Activated CD4-positive, alpha-beta T cell treated with anti-CD3 and anti-CD28 coated beads for 36 hours (primary cell): ENCODE results near the gene CAPZB. TPM values are rescaled to one million over a fixed set of nuclear protein-coding genes. Genes with fewer than 3 reads are reported as not detected.

Experiments used
- ATAC-seq: fragments of 200-7000 bp; cut with Tn5 transposase; one replicate; pipeline ENCODE4 v1.10.0; 2021; ENCODE audit warnings: mild to moderate bottlenecking, moderate library complexity
- CTCF ChIA-PET: fragments of 350-600 bp; sonication (Branson Sonifier 250); formaldehyde crosslinking; loops from one replicate; lab custom pipeline; 2021; ENCODE audit warnings: antibody characterized with exemption; lab: Charles Lee
- POLR2A ChIA-PET: fragments of 350-600 bp; sonication (Branson Sonifier 250); formaldehyde crosslinking; loops from one replicate; lab custom pipeline; 2021; ENCODE audit warnings: antibody characterized with exemption, inconsistent platforms; lab: Charles Lee
- DNase-seq: peaks from one replicate; pipeline ENCODE4 v3.0.0-alpha.2; 2020
- H3K27ac Mint-ChIP-seq: one replicate; pipeline ENCODE4 v1.8.0; 2021; ENCODE audit warnings: mixed read lengths
- H3K27me3 Mint-ChIP-seq: one replicate; pipeline ENCODE4 v1.8.0; 2021; ENCODE audit warnings: mixed read lengths
- H3K36me3 Mint-ChIP-seq: one replicate; pipeline ENCODE4 v1.8.0; 2021; ENCODE audit warnings: low read depth, mixed read lengths
- H3K4me1 Mint-ChIP-seq: one replicate; pipeline ENCODE4 v1.8.0; 2021; ENCODE audit warnings: mixed read lengths
- H3K4me3 Mint-ChIP-seq: one replicate; pipeline ENCODE4 v1.8.0; 2021; ENCODE audit warnings: mild to moderate bottlenecking, moderate library complexity, mixed read lengths
- H3K9me3 Mint-ChIP-seq: one replicate; pipeline ENCODE4 v1.8.0; 2021; ENCODE audit warnings: low read depth, mixed read lengths
- intact Hi-C, 2 experiments: fragments of 100-400 bp; cut with DNase I in 1 of 2; cut with micrococcal nuclease in 1 of 2; formaldehyde crosslinking; loops; one replicate each; pipeline versions ENCODE4 v1.14.2 to v1.15.1; 2022 to 2024; cut with DNase I, micrococcal nuclease
- total RNA-seq, 2 experiments: library from RNA; stranded (reverse); gene quantifications; one replicate each; pipeline ENCODE4 v1.2.3, GENCODE V29; 2021

CAPZB gene
- total RNA-seq, 2 experiments from 2014 or later = 320 to 346 TPM

DNA sequence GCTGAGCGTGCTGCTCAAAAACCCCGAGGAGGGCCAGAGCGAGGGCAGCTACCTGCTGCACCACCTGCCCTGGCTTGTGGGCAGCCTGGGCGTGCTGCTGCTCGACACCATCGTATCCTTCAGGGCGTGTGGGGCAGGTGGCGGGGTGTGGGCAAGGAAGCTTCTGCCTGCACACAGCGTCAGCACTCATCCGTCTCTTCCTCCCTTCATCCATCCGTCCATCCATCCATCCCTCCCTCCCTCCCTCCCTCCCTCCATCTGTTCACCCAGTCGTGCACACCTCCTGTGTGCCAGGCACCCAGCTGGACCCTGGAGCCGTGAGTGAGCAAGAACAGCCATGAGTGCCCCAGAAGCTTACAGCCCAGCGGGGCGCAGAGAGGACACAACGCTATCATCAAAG is 158.0 kb downstream of the CAPZB start:
- ChIA-PET POLR2A (no interaction called here), CTCF (no interaction called here)
- H3K4me3 Mint-ChIP-seq = no peak overlapping the region
- H3K27ac Mint-ChIP-seq = no peak overlapping the region
- no peaks in the 10 kb centered on the region for H3K9me3 Mint-ChIP-seq
- no peak for ATAC-seq
- H3K27me3 Mint-ChIP-seq = no peaks in the 10 kb centered on the region
- intact Hi-C loops = no loop called here
- peaks cover 4% of the 10 kb centered on the region for H3K36me3 Mint-ChIP-seq
- DNase-seq = no peak
- H3K4me1 Mint-ChIP-seq = no peaks in the 10 kb centered on the region

GRCh38 chr1:19326748-19327065 is 158.6 kb downstream of the CAPZB start:
- intact Hi-C loops = no loop called here
- ChIA-PET POLR2A (no interaction called here), CTCF (no interaction called here)
- no peak overlapping the region for H3K27ac Mint-ChIP-seq
- no peaks in the 10 kb centered on the region for H3K4me1 Mint-ChIP-seq
- peaks cover 4% of the 10 kb centered on the region for H3K36me3 Mint-ChIP-seq
- DNase-seq = no peak
- no peaks in the 10 kb centered on the region for H3K9me3 Mint-ChIP-seq
- H3K27me3 Mint-ChIP-seq = no peaks in the 10 kb centered on the region
- H3K4me3 Mint-ChIP-seq = no peak overlapping the region
- no peak for ATAC-seq

GRCh38 chr1:19325958-19326747 is 159.2 kb downstream of the CAPZB start:
- ChIA-PET CTCF (no interaction called here), POLR2A (interaction anchor here (0.7 kb wide), 1 partner anchor 232 kb away, joined by 3 read pairs; no protein-coding TSS in a partner anchor)
- Mint-ChIP-seq H3K27me3 (no peaks in the 10 kb centered on the region), H3K9me3 (no peaks in the 10 kb centered on the region), H3K36me3 (peaks cover 4% of the 10 kb centered on the region), H3K27ac (no peak overlapping the region), H3K4me1 (no peaks in the 10 kb centered on the region), H3K4me3 (no peak overlapping the region)
- no peak for ATAC-seq
- intact Hi-C loops = no loop called here
- no peak for DNase-seq

GRCh38 chr1:19325368-19325957 is 159.9 kb downstream of the CAPZB start:
- H3K4me1 Mint-ChIP-seq = no peaks in the 10 kb centered on the region
- no peak overlapping the region for H3K4me3 Mint-ChIP-seq
- POLR2A ChIA-PET = interaction anchor here (0.7 to 0.8 kb wide), 2 partner anchors 20 to 233 kb away, joined by 3 read pairs; no protein-coding TSS in a partner anchor
- DNase-seq (no peak), ATAC-seq (no peak)
- no peak overlapping the region for H3K27ac Mint-ChIP-seq
- peaks cover 4% of the 10 kb centered on the region for H3K36me3 Mint-ChIP-seq
- H3K9me3 Mint-ChIP-seq = no peaks in the 10 kb centered on the region
- no peaks in the 10 kb centered on the region for H3K27me3 Mint-ChIP-seq
- CTCF ChIA-PET = no interaction called here
- intact Hi-C loops = no loop called here

DNA sequence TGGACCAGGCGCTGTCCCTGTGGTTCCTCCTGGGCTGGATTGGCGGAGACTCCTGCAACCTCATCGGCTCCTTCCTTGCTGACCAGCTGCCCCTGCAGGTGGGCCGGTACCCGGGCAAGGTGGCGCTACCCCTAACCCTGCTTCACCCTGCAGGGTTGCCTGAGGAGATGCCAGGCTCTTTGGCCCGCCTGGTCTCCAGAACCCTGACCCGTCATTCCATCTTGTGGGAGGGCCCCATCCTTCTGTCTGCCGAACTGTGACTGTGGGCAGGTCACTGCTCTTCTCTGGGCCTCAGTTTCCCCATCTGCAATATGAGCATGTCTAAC is 160.7 kb downstream of the CAPZB start:
- peaks cover 4% of the 10 kb centered on the region for H3K36me3 Mint-ChIP-seq
- intact Hi-C loops = no loop called here
- no peak overlapping the region for H3K27ac Mint-ChIP-seq
- DNase-seq (no peak), ATAC-seq (no peak)
- H3K9me3 Mint-ChIP-seq = no peaks in the 10 kb centered on the region
- no peaks in the 10 kb centered on the region for H3K27me3 Mint-ChIP-seq
- H3K4me1 Mint-ChIP-seq = no peaks in the 10 kb centered on the region
- CTCF ChIA-PET = no interaction called here
- POLR2A ChIA-PET = no interaction called here
- no peak overlapping the region for H3K4me3 Mint-ChIP-seq

DNA sequence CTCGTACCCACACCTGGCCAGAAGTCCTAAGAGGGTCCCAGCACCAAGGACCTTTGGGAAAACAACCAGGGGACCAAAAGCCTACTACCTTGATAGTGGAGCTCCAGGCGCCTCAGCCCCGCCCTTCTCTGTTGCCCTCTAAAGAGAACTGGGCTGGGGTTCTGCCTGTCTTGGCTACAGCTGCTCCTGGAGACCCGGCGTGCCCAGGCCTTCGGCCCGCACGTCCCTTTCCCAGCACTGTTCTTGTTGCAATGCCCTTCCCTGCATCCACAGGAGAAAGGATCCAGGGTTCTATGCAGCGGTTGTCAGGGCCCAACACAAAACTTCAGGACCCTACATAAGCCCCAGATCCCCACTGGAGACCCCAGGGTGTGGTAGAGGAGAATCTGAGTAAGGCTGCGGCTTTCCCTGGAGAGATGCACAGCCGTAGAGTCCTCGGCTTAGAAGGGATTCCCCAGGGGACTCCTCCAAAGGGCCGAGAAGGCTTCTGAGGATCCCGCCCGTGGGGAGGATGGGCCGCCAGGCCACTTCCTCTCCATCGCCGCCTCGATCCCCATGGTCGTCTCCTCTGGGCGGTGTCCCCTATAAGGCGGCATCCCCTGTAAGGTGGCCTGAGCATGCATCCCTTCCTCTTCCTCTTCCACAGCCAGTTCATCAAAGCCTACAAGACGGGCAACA is 161.2 kb downstream of the CAPZB start:
- ATAC-seq (no peak), DNase-seq (no peak)
- Mint-ChIP-seq H3K9me3 (no peaks in the 10 kb centered on the region), H3K27ac (no peak overlapping the region), H3K4me1 (no peaks in the 10 kb centered on the region), H3K4me3 (no peak overlapping the region), H3K36me3 (peaks cover 6% of the 10 kb centered on the region), H3K27me3 (no peaks in the 10 kb centered on the region)
- ChIA-PET POLR2A (no interaction called here), CTCF (interaction anchor here (0.5 kb wide), 1 partner anchor 20 kb away, joined by 3 read pairs; no protein-coding TSS in a partner anchor)
- intact Hi-C loops = no loop called here

DNA sequence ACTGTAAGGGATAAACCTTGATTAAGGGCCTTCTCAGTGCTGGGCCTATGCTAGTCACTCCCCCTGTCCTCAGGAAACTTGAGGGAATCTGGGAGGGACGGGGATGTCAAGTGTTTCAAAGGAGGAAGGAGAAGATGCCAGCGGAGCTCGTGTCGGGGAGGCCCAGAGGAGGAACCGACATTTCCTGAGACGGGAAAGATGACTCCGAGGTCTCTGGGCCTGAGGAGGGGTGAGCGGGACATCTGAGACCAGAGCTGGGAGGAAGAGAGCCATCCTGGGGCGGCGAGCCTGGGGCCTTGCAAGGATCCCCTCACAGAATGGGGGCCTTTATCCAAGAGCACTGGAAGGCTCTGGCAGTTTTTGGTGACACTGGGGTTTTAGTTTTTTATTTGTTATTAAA is 162.9 kb downstream of the CAPZB start:
- Mint-ChIP-seq H3K9me3 (no peaks in the 10 kb centered on the region), H3K27me3 (no peaks in the 10 kb centered on the region), H3K4me1 (no peaks in the 10 kb centered on the region), H3K36me3 (peaks cover 7% of the 10 kb centered on the region), H3K27ac (no peak overlapping the region), H3K4me3 (no peak overlapping the region)
- ChIA-PET CTCF (interaction anchor here (0.9 kb wide), 1 partner anchor 331 kb away, joined by 3 read pairs; no protein-coding TSS in a partner anchor), POLR2A (no interaction called here)
- intact Hi-C loops = no loop called here
- no peak for ATAC-seq
- no peak for DNase-seq

DNA sequence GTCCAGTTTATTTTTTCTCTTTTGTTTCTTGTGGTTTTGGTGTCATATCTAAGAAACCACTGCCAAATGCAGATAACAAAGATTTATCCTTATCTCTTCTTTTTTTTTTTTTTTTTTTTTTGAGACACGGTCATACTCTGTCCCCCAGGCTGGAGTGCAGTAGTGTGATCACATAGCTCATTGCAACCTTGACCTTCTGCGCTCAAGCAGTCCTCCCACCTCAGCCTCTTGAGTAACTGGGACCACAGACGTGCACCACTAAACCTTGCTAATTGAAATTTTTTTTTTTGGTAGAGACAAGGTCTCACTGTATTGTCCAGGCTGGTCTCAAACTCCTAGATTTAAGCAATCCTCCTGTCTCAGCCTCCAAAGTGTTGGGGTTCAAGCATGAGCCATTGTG is 164.3 kb downstream of the CAPZB start:
- Mint-ChIP-seq H3K27ac (no peak overlapping the region), H3K36me3 (peaks cover 7% of the 10 kb centered on the region), H3K4me1 (peaks cover under 1% of the 10 kb centered on the region), H3K4me3 (no peak overlapping the region), H3K27me3 (no peaks in the 10 kb centered on the region), H3K9me3 (no peaks in the 10 kb centered on the region)
- ATAC-seq = no peak
- CTCF ChIA-PET = interaction anchor here (0.6 to 0.7 kb wide), 2 partner anchors 12 to 16 kb away, joined by 3 to 5 read pairs; no protein-coding TSS in a partner anchor
- POLR2A ChIA-PET = no interaction called here
- no peak for DNase-seq
- intact Hi-C loops = no loop called here

GRCh38 chr1:19319196-19319595 is 166.1 kb downstream of the CAPZB start:
- Mint-ChIP-seq H3K27ac (no peak overlapping the region), H3K27me3 (no peaks in the 10 kb centered on the region), H3K36me3 (peaks cover 5% of the 10 kb centered on the region), H3K4me1 (peaks cover 9% of the 10 kb centered on the region), H3K4me3 (no peak overlapping the region), H3K9me3 (no peaks in the 10 kb centered on the region)
- intact Hi-C loops = loop anchor here (10.0 kb wide), 1 partner anchor 336 kb away; no protein-coding TSS in a partner anchor
- ATAC-seq (no peak), DNase-seq (no peak)
- CTCF ChIA-PET = no interaction called here
- POLR2A ChIA-PET = no interaction called here

- H3K9me3 Mint-ChIP-seq = no peaks in the 10 kb centered on the region
- intact Hi-C loops = loop anchor here (10.0 kb wide), 1 partner anchor 337 kb away; no protein-coding TSS in a partner anchor
- no peak for ATAC-seq
- CTCF ChIA-PET = no interaction called here
- H3K27ac Mint-ChIP-seq = no peak overlapping the region
- peaks cover 3% of the 10 kb centered on the region for H3K36me3 Mint-ChIP-seq
- no peaks in the 10 kb centered on the region for H3K27me3 Mint-ChIP-seq
- H3K4me3 Mint-ChIP-seq = no peak overlapping the region
- no peak for DNase-seq
- POLR2A ChIA-PET = interaction anchor here (0.8 kb wide), 1 partner anchor 13 kb away, joined by 3 read pairs; no protein-coding TSS in a partner anchor
- H3K4me1 Mint-ChIP-seq = peaks cover 17% of the 10 kb centered on the region
Measured at GRCh38 chr1:19317126-19317910, 168.0 kb downstream of the CAPZB start.
